ENCODE data around the gene SLC25A10.

- TF ChIP-seq, protein P1, sequence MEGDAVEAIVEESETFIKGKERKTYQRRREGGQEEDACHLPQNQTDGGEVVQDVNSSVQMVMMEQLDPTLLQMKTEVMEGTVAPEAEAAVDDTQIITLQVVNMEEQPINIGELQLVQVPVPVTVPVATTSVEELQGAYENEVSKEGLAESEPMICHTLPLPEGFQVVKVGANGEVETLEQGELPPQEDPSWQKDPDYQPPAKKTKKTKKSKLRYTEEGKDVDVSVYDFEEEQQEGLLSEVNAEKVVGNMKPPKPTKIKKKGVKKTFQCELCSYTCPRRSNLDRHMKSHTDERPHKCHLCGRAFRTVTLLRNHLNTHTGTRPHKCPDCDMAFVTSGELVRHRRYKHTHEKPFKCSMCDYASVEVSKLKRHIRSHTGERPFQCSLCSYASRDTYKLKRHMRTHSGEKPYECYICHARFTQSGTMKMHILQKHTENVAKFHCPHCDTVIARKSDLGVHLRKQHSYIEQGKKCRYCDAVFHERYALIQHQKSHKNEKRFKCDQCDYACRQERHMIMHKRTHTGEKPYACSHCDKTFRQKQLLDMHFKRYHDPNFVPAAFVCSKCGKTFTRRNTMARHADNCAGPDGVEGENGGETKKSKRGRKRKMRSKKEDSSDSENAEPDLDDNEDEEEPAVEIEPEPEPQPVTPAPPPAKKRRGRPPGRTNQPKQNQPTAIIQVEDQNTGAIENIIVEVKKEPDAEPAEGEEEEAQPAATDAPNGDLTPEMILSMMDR (conservative IDR thresholded peaks at IDR 0.05; ENCODE audit: low read depth, low read length) = no peak
- TF ChIP-seq EZH2 (IDR thresholded peaks at IDR 0.05; ENCODE audit: low read length, unreplicated experiment) = no peak
Observed at GRCh38 chr17:81708739-81709185, 3.3 kb upstream of the SLC25A10 start.

Data from PC-3 (cell line).